ENCODE results near the gene IGHMBP2. TPM values are rescaled to one million over a fixed set of nuclear protein-coding genes. Genes with fewer than 3 reads are reported as not detected.

IGHMBP2 gene
- total RNA-seq, 1 experiment from 2014 or later: 49.1 TPM

- H3K4me3 ChIP-seq (ENCODE audit: low read depth, low read length): no peak overlapping the region
- intact Hi-C loops (cut with micrococcal nuclease; ENCODE audit: unreplicated experiment): no loop called here
- Mint-ChIP-seq H3K9me3 (ENCODE audit: unreplicated experiment) (no peaks in the 10 kb centered on the region), H3K27ac (ENCODE audit: unreplicated experiment) (no peak overlapping the region), H3K4me1 (ENCODE audit: low read depth, unreplicated experiment) (peaks cover 23% of the 10 kb centered on the region), H3K36me3 (ENCODE audit: insufficient read depth, unreplicated experiment) (no peaks in the 10 kb centered on the region), H3K4me3 (ENCODE audit: unreplicated experiment) (no peak overlapping the region), H3K27me3 (ENCODE audit: insufficient read depth, unreplicated experiment) (no peaks in the 10 kb centered on the region)
- ChIA-PET CTCF (no interaction called here), POLR2A (no interaction called here)
- no TSS peak for BruUV-seq (replicated peaks)
- no peaks in the 10 kb centered on the region for H3K36me3 ChIP-seq (ENCODE audit: control insufficient read depth, insufficient read depth, low read length)
- no peak for TF ChIP-seq CTCF (IDR thresholded peaks at IDR 0.05; ENCODE audit: insufficient read depth in 1 of 2, low read depth in 1 of 2, low read length in 1 of 2, severe bottlenecking in 1 of 2, unreplicated experiment in 1 of 2)
- 0 out of 2 replicates have a peak, but pooled peaks cover 5% of the 10 kb centered on the region for H3K9me3 ChIP-seq
- peak in 1 of 2 experiments; percentile 21 for DNase-seq
- H3K4me1 ChIP-seq: peaks cover 12% of the 10 kb centered on the region
- no peaks in the 10 kb centered on the region for H3K27me3 ChIP-seq (replicated peaks; ENCODE audit: control insufficient read depth, insufficient read depth, low read length)
Measured at GRCh38 chr11:68976095-68976494, 72.4 kb downstream of the IGHMBP2 start.

DNA sequence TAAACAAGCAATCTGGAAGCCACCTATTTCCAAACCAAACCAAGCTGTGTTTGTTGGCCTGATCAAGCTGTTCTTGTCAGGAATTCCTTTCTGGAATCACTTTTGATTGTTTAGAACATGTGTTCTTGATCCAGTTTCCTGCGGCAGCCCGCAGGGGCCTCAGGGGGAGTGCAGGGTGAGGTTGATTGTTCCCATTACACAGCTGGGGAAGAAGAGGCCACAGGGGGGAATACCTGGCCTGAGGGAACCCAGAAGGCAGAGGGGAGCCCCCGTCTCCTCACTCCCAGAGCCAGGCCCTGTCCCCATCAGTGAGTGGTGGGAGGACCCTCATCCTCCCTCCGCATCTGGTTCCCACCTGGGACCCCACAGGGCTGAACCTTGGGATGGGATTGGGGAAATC lies 72.9 kb downstream of the IGHMBP2 start:
- Mint-ChIP-seq H3K36me3 (ENCODE audit: insufficient read depth, unreplicated experiment) (no peaks in the 10 kb centered on the region), H3K4me3 (ENCODE audit: unreplicated experiment) (no peak overlapping the region), H3K9me3 (ENCODE audit: unreplicated experiment) (no peaks in the 10 kb centered on the region), H3K27ac (ENCODE audit: unreplicated experiment) (no peak overlapping the region), H3K27me3 (ENCODE audit: insufficient read depth, unreplicated experiment) (no peaks in the 10 kb centered on the region), H3K4me1 (ENCODE audit: low read depth, unreplicated experiment) (peaks cover 23% of the 10 kb centered on the region)
- CTCF ChIA-PET: no interaction called here
- H3K36me3 ChIP-seq (ENCODE audit: control insufficient read depth, insufficient read depth, low read length): no peaks in the 10 kb centered on the region
- peak in 1 of 2 experiments; percentile 28 for DNase-seq
- no peaks in the 10 kb centered on the region for H3K27me3 ChIP-seq (replicated peaks; ENCODE audit: control insufficient read depth, insufficient read depth, low read length)
- POLR2A ChIA-PET: no interaction called here
- H3K9me3 ChIP-seq: 0 out of 2 replicates have a peak, but pooled peaks cover 5% of the 10 kb centered on the region
- TF ChIP-seq CTCF (IDR thresholded peaks at IDR 0.05; ENCODE audit: insufficient read depth in 1 of 2, low read depth in 1 of 2, low read length in 1 of 2, severe bottlenecking in 1 of 2, unreplicated experiment in 1 of 2): no peak
- intact Hi-C loops (cut with micrococcal nuclease; ENCODE audit: unreplicated experiment): no loop called here
- H3K4me3 ChIP-seq (ENCODE audit: low read depth, low read length): no peak overlapping the region
- peaks cover 12% of the 10 kb centered on the region for H3K4me1 ChIP-seq
- BruUV-seq (replicated peaks): no TSS peak

DNA sequence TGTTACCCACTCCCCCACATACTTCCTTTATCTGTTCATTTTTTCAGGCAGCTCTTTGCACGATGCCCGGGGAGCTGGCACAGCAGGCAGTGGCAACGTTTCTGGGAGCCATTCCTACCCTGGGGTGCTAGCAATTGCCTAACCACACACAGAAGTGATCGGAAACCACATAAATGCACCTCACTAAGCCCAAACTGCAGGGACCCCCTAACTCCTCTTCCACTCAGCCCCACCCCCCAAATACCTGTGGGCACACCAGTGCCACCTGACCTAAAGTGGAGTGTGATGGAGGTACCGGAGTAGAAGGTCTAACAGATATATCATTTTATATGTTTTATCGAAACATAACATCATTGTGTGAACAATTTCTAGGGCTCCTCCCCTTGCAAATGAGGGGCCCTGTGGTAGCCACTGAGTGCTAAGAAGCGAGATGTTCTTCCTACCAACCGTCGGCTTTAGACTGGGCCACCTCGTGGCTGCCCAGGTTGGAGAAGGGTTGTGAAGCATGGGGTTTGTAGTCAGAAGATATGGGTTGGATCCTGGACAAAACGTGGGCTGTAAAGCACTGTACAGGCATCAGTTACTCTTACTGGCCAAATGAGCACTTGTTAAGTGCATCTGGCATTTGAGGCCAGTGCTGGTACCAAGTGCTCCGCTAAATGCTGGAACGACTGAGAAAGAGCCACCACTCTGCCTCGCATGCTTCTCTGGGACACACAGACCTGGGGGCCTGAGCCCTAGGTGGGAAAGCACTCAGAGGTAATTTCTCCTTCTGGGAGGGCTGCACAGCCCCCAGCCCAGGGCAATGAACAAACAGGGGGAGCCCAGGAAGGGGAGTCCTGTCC lies 74.3 kb downstream of the IGHMBP2 start:
- Mint-ChIP-seq H3K9me3 (ENCODE audit: unreplicated experiment) (peaks cover 6% of the 10 kb centered on the region), H3K27ac (ENCODE audit: unreplicated experiment) (no peak overlapping the region), H3K4me3 (ENCODE audit: unreplicated experiment) (no peak overlapping the region), H3K36me3 (ENCODE audit: insufficient read depth, unreplicated experiment) (no peaks in the 10 kb centered on the region), H3K4me1 (ENCODE audit: low read depth, unreplicated experiment) (peaks cover 15% of the 10 kb centered on the region), H3K27me3 (ENCODE audit: insufficient read depth, unreplicated experiment) (no peaks in the 10 kb centered on the region)
- no peak for TF ChIP-seq CTCF (IDR thresholded peaks at IDR 0.05; ENCODE audit: insufficient read depth in 1 of 2, low read depth in 1 of 2, low read length in 1 of 2, severe bottlenecking in 1 of 2, unreplicated experiment in 1 of 2)
- Histone ChIP-seq H3K4me1 (peaks cover 4% of the 10 kb centered on the region), H3K9me3 (0 out of 2 replicates have a peak, but pooled peaks cover 5% of the 10 kb centered on the region), H3K36me3 (ENCODE audit: control insufficient read depth, insufficient read depth, low read length) (no peaks in the 10 kb centered on the region), H3K4me3 (ENCODE audit: low read depth, low read length) (no peak overlapping the region), H3K27me3 (replicated peaks; ENCODE audit: control insufficient read depth, insufficient read depth, low read length) (no peaks in the 10 kb centered on the region)
- CTCF ChIA-PET: interaction anchor here (0.5 to 0.6 kb wide), 2 partner anchors 44 to 139 kb away, joined by 3 read pairs; no protein-coding TSS in a partner anchor
- DNase-seq: peak in 1 of 2 experiments; percentile 31
- intact Hi-C loops (cut with micrococcal nuclease; ENCODE audit: unreplicated experiment): no loop called here
- POLR2A ChIA-PET: no interaction called here
- BruUV-seq (replicated peaks): no TSS peak

All from Caco-2 (cell line).